GM19240 (cell line): ENCODE data around the gene RETREG1.

Experiments used
- DNase-seq: peaks from one replicate; pipeline ENCODE4 v3.0.0; 2011; ENCODE audit warnings: low spot score; ENCODE audit not compliant: insufficient read length

The RETREG1 gene

DNA sequence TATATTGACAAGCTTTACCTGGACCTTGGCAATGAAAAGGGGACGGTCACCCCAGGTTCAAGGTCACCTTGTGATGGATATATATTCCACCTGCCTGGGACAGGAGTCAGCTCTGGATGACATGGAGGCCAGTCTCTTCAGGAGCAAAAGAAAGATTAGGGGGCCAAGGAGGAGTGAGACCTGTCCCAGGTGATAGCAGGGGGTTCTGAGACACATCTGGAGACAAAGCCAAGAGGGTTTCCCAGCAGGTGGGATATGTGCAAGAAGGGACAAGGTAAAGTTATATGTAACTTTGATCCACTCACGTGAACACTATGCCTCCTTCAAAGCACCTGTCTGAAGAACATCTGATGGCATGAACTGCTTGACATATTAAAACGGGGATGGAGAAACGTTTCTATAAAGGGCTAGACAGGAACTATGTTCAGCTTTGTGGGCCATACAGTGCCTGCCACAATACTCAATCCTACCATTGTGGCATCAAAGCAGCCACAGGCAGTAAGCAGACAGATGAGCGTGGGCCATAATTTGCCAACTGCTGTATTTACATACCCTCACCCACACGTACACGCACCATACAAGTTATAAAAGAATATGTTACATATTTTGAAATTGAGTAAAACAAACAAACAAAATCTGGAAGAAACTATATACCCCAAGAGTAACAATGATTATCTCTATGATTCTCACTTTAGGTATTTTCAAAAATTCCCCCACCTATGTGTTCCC is 88.3 kb downstream of the RETREG1 start:
- no peak for DNase-seq

DNA sequence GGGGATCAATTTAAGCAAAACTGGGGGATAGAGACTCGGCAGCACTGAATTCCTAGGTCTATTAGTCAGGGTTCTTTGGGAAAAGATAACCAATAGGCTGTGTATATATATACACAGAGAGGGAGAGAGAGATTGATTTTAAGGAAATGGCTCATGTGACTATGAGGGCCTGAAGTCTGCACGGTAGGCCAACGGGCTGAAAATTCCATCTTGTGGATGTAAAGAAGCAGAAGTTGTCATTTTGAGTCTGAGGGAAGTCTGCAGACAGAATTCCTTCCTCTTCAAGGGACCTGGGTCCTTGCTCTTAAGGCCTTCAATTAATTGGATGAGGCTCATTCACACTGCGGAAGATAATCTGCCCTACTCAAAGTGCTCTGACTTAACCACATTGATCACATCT is 91.1 kb downstream of the RETREG1 start:
- DNase-seq: no peak

DNA sequence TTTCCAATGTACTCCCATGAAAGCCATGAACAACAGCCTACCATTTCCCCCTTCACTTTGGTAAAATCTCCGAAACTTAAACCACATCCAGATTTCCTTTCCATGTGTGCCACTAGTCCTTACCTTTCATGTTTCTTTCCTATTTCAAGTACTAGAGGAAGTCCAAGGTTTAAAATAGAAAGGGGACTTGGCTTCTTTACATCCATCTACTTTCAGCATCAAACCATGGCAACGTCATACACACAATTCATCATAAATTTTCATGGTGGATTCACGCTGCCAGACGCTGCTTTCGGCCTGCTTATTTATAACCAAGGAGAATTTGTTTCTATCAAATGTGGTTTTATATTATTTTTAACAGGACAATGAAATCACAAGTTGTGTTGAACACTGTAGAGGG is 92.5 kb downstream of the RETREG1 start:
- no peak for DNase-seq

DNA sequence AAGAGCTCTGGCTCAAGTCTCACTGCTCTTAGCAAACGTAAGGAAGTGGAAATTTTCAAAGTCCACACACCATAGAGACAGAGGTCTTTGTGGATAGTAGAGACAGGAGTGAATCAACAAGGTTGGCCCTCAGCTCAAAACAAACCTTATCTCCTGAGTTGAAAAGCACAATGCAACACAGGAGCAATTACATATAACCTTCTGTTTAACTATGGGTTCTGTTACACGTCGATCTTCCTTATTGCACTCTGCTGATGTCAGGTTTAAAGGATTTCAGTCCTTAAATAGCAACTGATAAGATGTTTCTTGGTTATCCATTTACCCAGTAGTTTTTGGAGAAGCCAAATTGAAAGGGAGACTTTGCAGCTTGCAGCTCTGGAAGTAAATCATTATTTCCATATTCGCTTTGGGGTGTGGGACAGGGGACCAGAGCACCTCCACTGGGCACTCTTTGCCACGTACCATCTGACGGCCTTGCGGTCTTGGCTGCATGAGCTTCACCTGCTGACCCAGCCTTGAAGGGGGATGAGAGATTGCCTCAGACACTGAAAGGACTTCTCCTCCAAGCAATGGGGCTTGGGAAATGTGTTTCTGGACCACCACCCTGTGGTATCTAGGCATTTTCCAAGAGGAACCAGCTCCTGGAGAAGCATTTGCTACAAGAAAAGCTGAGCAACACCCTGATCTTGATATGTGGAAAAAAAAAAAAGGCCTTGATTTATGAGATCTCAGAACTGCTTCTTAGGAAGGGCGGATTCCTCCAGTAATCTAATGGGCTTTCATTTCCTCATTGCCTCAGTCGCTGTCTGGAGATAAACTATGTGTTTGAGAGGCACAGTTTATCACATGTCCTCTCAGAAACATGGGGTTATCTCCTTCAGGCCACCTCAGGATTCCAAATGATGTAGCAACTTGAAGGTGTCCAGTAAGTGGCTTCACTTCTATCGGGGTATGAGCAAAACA is 95.0 kb downstream of the RETREG1 start:
- DNase-seq: no peak

DNA sequence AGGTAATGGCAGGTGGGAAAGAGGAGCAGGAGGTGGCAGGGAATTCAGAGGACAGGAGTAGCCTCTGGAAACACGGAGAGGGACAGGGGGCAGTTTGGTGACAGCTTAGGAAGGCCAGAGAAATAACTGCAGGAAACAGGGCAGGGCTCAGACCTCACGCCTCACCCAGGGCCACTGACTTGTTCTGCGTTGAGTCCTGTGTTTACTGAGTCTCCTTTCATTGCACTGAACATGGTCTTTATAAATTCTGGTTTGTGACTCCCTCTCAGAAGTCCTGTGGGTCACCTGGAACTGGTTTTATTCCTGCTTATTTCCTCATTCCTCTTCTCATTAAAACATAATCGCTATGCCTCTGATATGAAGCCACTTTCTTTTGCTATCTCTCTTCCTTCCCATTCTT is 96.0 kb downstream of the RETREG1 start:
- DNase-seq: no peak

DNA sequence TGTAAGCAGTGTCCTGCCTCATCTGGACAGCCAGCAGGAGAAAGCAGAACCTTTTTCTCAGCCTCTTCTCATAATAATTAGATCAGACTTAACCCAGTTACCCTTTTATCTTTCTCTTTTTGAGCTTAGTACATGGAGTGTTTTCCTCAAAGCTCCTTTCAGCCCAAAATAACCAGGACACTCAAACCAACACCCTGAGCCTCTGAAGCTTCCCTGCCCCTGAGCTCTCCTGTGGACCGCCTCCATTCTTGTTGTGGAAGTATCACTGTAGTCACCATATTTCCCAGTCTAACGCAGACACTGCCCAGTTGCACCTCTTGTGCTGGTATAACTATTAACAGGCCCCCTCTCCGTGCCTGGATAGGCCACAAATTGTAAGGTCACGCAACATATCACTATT is 97.4 kb downstream of the RETREG1 start:
- no peak for DNase-seq

DNA sequence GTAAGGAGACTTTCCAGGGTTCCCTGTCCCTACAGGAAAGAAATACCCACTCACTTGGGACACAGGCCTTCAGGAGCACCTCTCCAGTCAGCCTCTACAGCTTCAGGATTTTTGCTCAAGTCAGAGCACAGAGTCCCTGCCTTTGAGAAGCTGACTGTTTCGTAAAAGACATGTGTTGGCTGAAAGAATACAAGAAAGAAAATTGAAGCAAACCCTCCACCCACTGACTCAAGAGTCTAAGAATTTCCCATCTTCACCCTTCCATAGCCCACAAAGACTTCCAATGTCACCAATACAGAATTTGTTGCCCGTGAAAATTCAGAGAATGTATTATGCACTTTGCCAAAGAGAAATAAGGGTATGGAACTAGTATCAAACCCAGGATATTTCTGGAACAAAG is 98.2 kb downstream of the RETREG1 start:
- no peak for DNase-seq

DNA sequence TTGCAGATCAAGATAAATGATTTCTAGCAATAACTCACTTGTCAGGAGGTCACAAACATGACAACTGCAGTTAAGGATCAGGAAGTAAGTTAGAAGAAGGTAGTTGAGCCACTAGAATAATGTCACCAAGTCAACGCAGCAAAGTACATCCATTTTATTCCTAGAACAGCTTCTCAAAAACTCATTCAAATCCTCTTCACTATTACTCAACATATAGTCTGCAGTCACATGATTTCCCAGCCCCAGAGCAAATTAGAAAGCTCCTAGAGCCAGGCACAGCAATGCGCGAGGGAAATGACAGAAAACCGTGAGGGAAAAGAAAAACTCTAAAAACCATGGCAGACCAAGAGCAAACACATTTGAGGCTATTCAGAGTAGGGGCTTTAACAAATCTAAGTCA is 101.3 kb downstream of the RETREG1 start:
- DNase-seq: no peak

DNA sequence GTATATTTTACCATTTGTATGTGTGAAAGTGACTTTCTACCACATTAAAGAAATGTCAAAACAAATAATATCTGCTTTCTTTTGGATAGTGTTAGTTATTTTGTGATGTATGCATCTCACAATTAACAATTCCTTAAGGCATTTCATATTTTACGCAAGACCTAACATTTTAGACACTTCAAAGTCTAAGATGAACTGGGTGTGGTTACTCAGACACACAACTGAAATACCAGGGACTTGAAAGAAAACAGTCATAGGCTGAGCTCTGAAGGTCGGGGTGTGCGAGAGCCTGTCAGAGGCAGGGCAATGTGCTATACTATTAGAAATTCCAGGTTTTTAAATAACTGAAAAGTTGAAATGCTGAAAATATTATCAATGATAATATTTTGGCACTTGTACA is 106.7 kb downstream of the RETREG1 start:
- DNase-seq: no peak

DNA sequence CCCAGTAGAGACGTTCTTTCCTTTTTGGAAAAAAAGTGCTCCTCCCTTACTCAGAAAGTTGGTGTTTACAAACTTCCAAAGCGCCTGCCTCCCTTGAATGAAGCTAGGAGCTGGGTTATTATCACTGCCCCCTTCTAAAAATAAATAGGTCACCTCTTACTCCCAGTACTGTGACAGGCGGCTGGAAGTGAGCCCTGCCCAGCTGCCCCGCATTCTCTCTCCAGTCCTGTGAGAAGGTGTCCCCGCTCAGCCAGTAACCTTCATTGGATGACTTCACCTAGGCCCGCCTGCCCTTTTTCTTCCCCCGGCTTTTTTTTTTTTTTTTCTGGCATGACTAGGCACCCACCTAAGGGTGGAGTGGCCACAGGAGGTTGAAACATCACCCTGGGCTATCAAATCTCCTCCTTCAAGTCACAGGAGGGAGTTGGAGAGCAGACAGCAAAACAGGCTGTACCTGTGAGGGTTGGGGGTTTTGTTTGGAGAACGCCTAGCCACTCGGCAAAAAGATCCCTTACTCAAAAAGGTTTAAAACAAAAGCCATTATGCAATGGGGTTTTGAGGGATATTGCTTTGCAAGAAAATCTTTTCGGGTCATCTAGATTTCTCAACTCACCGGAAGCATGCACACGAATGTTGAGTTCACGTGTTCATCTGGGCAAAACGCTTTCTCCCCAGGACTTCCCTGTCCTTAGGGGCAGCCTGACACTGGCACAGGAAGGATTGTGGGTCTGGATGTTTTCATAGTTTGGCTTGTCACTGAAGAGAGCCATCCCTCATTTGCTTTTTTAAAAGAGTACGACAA is 107.9 kb downstream of the RETREG1 start:
- no peak for DNase-seq

DNA sequence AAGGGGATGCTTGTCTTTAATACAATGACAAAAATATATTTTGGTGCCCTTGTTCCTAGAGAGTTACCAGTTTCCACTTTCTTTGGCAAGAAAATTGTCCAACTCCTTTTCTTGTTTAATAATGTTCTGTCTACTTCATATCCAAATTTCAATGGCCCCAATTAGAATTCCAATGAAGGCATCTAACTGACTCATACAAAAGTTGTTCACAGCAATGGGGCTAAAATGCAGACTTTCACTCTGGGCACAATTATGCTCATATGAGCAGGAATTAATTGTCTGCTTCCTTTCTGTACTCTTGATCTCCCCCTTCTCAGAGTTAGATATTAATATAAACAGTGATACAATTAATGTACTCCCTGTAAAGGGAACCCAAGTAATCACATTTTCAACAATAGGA is 109.1 kb downstream of the RETREG1 start:
- no peak for DNase-seq

DNA sequence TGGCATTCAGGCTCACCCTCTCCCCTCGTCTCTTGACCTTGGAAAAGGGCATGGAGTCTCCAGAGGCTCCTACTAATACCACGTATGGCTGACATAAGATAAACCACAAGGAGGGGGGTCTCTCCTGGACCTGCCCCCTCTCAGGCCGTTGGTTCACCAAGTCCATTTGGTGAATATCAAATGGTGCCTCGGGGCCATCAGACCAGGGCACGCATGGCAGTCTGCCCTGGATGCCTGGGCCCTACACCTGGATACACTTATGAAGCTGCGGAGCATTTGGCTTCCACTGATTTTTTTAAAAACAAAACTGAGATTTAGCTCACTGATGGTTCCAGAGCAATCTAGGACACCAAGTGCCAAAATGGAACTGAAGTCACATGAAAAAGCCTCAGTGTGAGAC is 110.9 kb downstream of the RETREG1 start:
- DNase-seq: no peak

DNA sequence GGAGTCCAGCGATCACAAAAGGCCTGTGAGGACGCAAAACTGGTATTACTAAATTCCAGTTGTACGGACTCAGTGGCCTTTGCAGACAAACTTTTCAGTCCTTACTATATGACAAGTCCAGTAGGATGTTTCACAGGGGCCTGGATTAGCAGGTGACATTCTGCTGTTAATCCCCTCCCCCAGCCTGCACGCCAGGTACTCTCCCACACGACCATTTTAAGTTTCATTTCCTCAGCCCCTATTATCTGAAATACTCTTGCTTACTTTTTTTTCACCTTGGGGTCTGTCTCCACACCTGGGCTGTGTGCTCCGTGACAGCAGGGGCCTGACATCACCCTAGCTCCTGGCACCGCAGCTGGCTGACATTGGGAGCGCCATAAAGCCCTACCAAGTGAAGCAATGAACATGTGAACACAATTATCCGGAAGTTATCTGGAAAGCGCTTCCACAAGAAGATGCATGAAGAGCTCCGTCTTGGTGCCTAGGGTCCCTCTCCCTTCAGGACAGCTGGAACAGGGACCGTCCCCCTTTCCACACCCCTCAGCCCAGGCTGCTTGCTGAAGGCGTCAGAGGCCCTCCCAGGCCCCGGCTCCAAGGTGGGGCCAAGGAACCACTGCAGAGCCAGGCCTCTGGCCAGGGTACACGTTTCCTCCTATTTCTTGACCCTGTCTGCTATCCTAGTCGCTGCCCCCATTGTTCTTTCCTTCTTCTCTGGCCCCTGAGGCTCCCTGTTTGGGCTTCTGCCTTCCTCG is 111.5 kb downstream of the RETREG1 start:
- DNase-seq: no peak

DNA sequence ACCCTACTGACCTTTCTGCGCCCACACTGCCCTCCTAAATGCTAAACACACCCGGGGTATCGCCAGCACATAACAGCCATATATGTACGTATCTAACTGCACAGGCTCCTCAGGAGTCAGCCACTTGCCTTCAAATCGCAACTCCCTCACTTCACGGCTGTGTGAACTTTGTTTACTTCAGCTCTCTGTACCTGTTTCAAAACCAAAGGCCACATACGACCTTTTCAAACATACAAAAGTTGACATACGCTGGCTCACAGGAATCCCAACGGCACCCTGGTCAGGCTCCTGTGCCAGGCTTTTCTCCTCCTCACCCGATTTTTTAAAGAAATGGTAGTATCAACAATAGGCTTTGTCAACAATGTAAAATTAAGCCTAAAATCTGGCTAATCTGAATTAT is 112.2 kb downstream of the RETREG1 start:
- no peak for DNase-seq

DNA sequence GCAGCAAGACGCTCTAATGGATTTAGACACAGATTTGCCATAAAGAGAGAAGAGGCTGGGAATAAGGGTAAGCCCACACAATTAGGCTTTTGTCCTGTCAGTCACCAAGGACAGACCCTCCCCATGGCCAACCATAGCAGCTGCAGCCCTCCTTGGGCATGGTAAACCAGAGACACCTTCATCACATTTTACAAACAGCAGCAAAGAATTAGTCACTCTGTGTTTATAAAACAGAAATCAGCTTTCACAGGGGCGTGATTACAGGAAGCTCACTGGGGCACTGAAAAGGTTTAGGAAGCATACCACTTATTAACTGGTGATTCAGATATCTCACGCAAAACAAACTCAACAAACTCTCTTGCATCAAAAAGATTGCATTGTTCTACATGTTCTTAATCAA is 113.9 kb downstream of the RETREG1 start:
- DNase-seq: no peak

DNA sequence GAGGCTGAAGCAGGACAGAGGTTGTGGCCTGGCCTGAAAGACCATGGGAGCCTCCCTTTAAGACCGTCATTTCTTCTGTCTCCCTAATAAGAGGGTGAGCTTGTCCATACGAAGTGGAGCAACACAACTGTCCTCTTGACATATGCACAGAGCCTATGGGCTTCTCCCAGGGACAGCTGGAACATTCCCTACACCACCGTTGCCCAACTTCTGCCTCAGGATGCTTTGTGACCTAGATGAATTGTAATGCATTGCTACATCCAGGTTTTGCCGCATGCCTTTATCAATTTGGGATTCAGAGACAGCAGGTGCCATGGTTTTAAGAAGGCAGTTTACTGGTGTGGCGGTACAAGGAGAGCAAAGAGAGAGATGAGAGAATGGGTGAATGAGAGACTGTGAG is 116.8 kb downstream of the RETREG1 start:
- no peak for DNase-seq

DNA sequence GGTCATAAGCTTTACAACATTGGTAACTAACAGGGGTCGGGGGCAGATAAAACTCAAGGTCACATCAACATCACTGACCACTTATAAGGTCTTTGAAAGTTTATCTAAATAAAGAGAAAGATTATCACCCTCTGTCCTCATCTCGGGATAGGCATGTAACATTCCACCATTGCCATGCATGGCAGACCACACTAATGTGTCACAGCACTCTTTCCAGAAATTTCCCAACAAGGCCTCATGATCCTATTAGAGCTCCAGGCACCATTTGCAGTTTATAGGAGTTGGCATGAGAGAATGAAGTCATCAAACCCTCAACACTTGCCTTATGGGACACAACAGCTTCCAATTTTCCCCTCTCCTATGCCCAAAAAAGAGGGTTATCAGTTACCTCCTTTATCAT is 119.3 kb downstream of the RETREG1 start:
- no peak for DNase-seq

DNA sequence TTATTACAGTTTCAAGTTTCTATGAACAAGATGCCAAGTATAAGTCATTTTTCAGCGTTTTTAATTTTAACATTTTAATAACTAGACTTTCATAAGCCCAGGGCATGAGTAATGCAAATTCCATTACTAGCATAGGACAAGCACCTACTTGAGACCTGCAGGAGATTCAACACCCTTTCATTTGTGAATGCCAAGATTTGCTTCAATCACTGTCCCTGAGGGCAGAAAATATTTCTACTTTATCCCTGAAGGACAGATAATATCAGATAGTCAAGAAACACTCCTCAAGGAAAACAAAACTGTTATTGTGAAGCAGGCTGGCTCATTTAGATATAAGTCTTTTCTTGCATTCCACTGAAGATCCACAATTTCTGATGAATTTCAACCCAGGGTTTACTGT is 123.5 kb downstream of the RETREG1 start:
- DNase-seq: no peak

DNA sequence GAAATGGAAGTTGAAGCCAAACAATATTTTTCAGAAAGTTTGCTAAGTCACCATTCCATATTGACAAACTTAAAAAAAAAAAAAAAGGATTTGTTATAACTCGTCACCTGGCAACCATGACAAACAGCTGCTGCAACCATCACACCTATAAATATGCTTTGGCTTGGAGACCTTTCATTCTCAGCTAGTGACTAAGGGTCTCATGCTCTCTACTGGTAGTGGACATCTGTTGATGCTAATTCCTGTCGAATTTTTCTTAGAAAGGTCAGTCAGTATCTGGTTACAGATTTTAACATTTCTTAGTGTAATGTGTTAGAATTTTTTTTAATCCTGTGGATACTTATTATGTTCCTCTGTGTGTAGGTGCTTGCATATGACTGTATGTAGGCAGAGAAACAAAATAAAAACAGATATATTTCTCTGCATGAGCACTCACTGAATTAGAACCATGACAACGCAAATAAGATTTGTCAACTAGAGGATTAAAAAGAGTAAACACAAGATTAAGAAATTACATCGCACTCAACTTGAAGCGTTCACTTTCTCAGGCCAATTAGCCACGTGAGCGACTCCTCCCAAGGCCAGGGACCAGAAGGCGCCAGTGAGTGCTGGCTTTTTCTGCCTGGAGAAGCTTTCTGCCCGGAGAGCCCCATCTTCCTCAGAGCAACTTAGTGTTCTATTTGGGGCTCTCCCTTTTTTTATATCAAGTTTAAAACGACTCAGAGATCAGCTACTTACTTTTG is 124.2 kb downstream of the RETREG1 start:
- DNase-seq: no peak

DNA sequence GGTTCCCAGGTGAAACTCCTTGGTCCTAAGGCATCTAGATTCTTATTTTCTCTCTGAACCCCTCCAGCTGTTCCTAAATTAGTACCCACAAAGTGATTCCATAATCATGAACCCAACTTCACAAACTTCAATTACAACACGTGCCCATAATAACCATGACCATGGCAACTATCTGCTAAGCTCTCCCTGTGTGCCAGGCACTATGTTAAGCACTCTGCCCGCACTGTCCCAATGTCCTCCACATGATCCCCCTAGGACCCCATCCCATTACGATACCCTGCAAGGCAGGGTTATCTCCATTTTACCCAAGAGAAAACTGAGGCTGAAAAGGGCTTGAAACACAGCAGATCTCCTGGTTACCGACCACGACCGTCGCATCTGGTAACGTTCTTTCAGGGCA is 125.9 kb downstream of the RETREG1 start:
- DNase-seq: no peak
